HCT116 (cell line): ENCODE results near the gene KNSTRN. TPM values are rescaled to one million over a fixed set of nuclear protein-coding genes. Genes with fewer than 3 reads are reported as not detected.

Experiments
- ATAC-seq: fragments of 200-7000 bp; cut with Tn5 transposase; 2 replicates; pipeline ENCODE4 v1.9.1; 2020; ENCODE audit warnings: mild to moderate bottlenecking, moderate library complexity
- BruUV-seq: library from RNA; stranded (reverse); fragments of 400-500 nt; replicated peaks from 2 replicates; lab custom pipeline; 2021; lab: Mats Ljungman, UMichigan
- CTCF ChIA-PET: fragments of 300-600 bp; sonication (Branson Sonifier 250); formaldehyde crosslinking; loops from one replicate; lab custom pipeline; 2021; ENCODE audit warnings: antibody characterized with exemption; lab: Charles Lee
- POLR2A ChIA-PET: fragments of 300-600, 350-600 bp; sonication (Branson Sonifier 250); formaldehyde crosslinking; loops from one replicate; lab custom pipeline; 2021; ENCODE audit warnings: antibody characterized with exemption; lab: Charles Lee
- RAD21 ChIA-PET, 2 experiments: fragments of 300-600 bp; sonication (Branson Sonifier 250); formaldehyde crosslinking; loops; one replicate each; lab custom pipeline; 2023; ENCODE audit warnings: low total read pairs in 2 of 2; ENCODE audit not compliant: uncharacterized antibody in 2 of 2, unreplicated experiment in 2 of 2, low non-redundant PET in 1 of 2; lab: Charles Lee
- DNase-seq: peaks from one replicate; pipeline ENCODE4 v3.0.0-alpha.2; 2010; ENCODE audit warnings: low read depth, low spot score
- H2AFZ ChIP-seq: fragments of 200-600 bp; shearing (Covaris generic), sonication (generic); 2 replicates; pipeline ENCODE4 v1.6.1; 2017; ENCODE audit warnings: low read depth, mixed run types, mixed read lengths, antibody characterized with exemption, low read length; ENCODE audit not compliant: poor library complexity, severe bottlenecking
- H3K27ac ChIP-seq: 2 replicates; pipeline ENCODE4 v1.5.1; 2012; ENCODE audit warnings: low read depth, low read length
- H3K27me3 ChIP-seq: fragments of 200-600 bp; sonication (generic); 2 replicates; pipeline ENCODE4 v1.6.1; 2016; ENCODE audit warnings: mixed run types, low read length, mixed read lengths; ENCODE audit not compliant: insufficient read depth
- H3K36me3 ChIP-seq, 2 experiments: fragments of 200-500 bp in 1 of 2; fragments of 200-600 bp in 1 of 2; sonication (Bioruptor generic) in 1 of 2; sonication (generic) in 1 of 2; 2 replicates each; pipeline versions ENCODE4 v1.5.1 to v1.6.1; 2014 to 2016; ENCODE audit warnings: low read length in 2 of 2, inconsistent platforms in 1 of 2, mixed read lengths in 1 of 2, mixed run types in 1 of 2; ENCODE audit not compliant: insufficient read depth in 2 of 2, control insufficient read depth in 1 of 2
- H3K4me1 ChIP-seq, 2 experiments: fragments of 200-600 bp in 1 of 2; sonication (generic) in 1 of 2; 2 replicates each; pipeline versions ENCODE4 v1.5.1 to v1.6.1; 2012 to 2017; ENCODE audit warnings: low read length in 2 of 2, inconsistent platforms in 1 of 2, mild to moderate bottlenecking in 1 of 2, mixed read lengths in 1 of 2, mixed run types in 1 of 2, moderate library complexity in 1 of 2; ENCODE audit not compliant: insufficient read depth in 2 of 2, control insufficient read depth in 1 of 2
- H3K4me2 ChIP-seq: fragments of 200-600 bp; sonication (generic); 2 replicates; pipeline ENCODE4 v1.6.1; 2017; ENCODE audit warnings: mixed run types, low read length, mixed read lengths
- H3K4me3 ChIP-seq, 2 experiments: fragments of 200-600 bp in 1 of 2; sonication (generic) in 1 of 2; replicated peaks in 1 of 2; 2 replicates each; pipeline ENCODE4 v1.5.1; 2011 to 2016; ENCODE audit warnings: low read length in 2 of 2, control low read depth in 1 of 2, low read depth in 1 of 2, mild to moderate bottlenecking in 1 of 2, mixed read lengths in 1 of 2, mixed run types in 1 of 2
- H3K79me2 ChIP-seq: fragments of 200-600 bp; sonication (generic); 2 replicates; pipeline ENCODE4 v1.6.1; 2017; ENCODE audit warnings: mild to moderate bottlenecking, mixed run types, low read length, moderate library complexity, mixed read lengths; ENCODE audit not compliant: insufficient read depth
- H3K9ac ChIP-seq: fragments of 200-600 bp; sonication (generic); 2 replicates; pipeline ENCODE4 v1.6.1; 2016; ENCODE audit warnings: low read length, mixed read lengths
- H3K9me2 ChIP-seq: fragments of 200-600 bp; sonication (generic), shearing (Covaris generic); 2 replicates; pipeline ENCODE4 v1.6.1; 2017; ENCODE audit warnings: mixed run types, mild to moderate bottlenecking, moderate library complexity; ENCODE audit not compliant: insufficient read depth
- H3K9me3 ChIP-seq, 2 experiments: fragments of 200-500 bp in 1 of 2; fragments of 200-600 bp in 1 of 2; sonication (Bioruptor generic) in 1 of 2; sonication (generic) in 1 of 2; 2 replicates each; pipeline ENCODE4 v1.6.1; 2014 to 2017; ENCODE audit warnings: low read length in 2 of 2, mixed read lengths in 2 of 2, inconsistent platforms in 1 of 2, low read depth in 1 of 2, mild to moderate bottlenecking in 1 of 2, mixed run types in 1 of 2, moderate library complexity in 1 of 2; ENCODE audit not compliant: control insufficient read depth in 1 of 2, insufficient read depth in 1 of 2
- H4K20me1 ChIP-seq: fragments of 200-600 bp; sonication (generic), shearing (Covaris generic); 2 replicates; pipeline ENCODE4 v1.6.1; 2017; ENCODE audit warnings: mixed run types, mild to moderate bottlenecking, moderate library complexity; ENCODE audit not compliant: insufficient read depth
- ATF3 ChIP-seq: IDR thresholded peaks from 2 replicates; pipeline ENCODE4 v1.6.1; 2012
- CBX3 ChIP-seq: IDR thresholded peaks from 2 replicates; pipeline ENCODE4 v1.6.1; 2012; ENCODE audit warnings: low read depth
- ELF1 ChIP-seq: IDR thresholded peaks from 2 replicates; pipeline ENCODE4 v1.6.1; 2012; ENCODE audit warnings: low read depth, borderline replicate concordance
- EZH2 ChIP-seq: fragments of 200-600 bp; sonication (generic); IDR thresholded peaks from 2 replicates; pipeline ENCODE4 v1.6.1; 2017; ENCODE audit warnings: antibody characterized with exemption, mixed run types
- EZH2phosphoT487 ChIP-seq: fragments of 200-600 bp; IDR thresholded peaks from 2 replicates; pipeline ENCODE4 v1.6.1; 2018; ENCODE audit warnings: antibody characterized with exemption, borderline replicate concordance
- FOSL1 ChIP-seq: IDR thresholded peaks from 2 replicates; pipeline ENCODE4 v1.6.1; 2012; ENCODE audit warnings: low read depth
- JUND ChIP-seq: IDR thresholded peaks from 2 replicates; pipeline ENCODE4 v1.6.1; 2012
- POLR2AphosphoS5 ChIP-seq: IDR thresholded peaks from 2 replicates; pipeline ENCODE4 v1.6.1; 2011; ENCODE audit warnings: mild to moderate bottlenecking, low read depth, low read length, moderate library complexity
- RAD21 ChIP-seq: IDR thresholded peaks from 2 replicates; pipeline ENCODE4 v1.6.1; 2012; ENCODE audit warnings: low read depth, mild to moderate bottlenecking
- REST ChIP-seq: IDR thresholded peaks from 2 replicates; pipeline ENCODE4 v1.6.1; 2012; ENCODE audit warnings: low read depth
- SIN3A ChIP-seq: IDR thresholded peaks from 2 replicates; pipeline ENCODE4 v1.6.1; 2012; ENCODE audit warnings: low read depth
- SRF ChIP-seq: IDR thresholded peaks from 2 replicates; pipeline ENCODE4 v1.6.1; 2012; ENCODE audit warnings: low read depth
- TCF7L2 ChIP-seq: IDR thresholded peaks from 2 replicates; pipeline ENCODE4 v1.7.0; 2011; ENCODE audit warnings: borderline replicate concordance, inconsistent platforms; ENCODE audit not compliant: insufficient read depth, insufficient read length; ENCODE audit errors: extremely low read depth
- YY1 ChIP-seq: IDR thresholded peaks from 2 replicates; pipeline ENCODE4 v1.6.1; 2011; ENCODE audit warnings: low read length, low read depth, moderate library complexity, mild to moderate bottlenecking; ENCODE audit not compliant: insufficient replicate concordance; ENCODE audit errors: extremely low read depth
- ZNF274 ChIP-seq: fragments of 200-500 bp; sonication (Bioruptor generic); IDR thresholded peaks from 2 replicates; pipeline ENCODE4 v1.6.1; 2014; ENCODE audit warnings: mild to moderate bottlenecking, low read depth, low read length, inconsistent platforms
- intact Hi-C: fragments of 100-400 bp; cut with micrococcal nuclease; formaldehyde crosslinking; loops from 2 replicates; pipeline ENCODE4 v1.10.0; 2022
- total RNA-seq: library from RNA; stranded (reverse); gene quantifications from one replicate; pipeline ENCODE4 v1.2.1, GENCODE V29; 2021; ENCODE audit not compliant: unreplicated experiment
- TF ChIP-seq, protein P1 (sequence below): IDR thresholded peaks from 2 replicates; pipeline ENCODE4 v1.6.1; 2011; ENCODE audit warnings: mild to moderate bottlenecking, low read length, moderate library complexity; ENCODE audit not compliant: insufficient replicate concordance; ENCODE audit errors: extremely low read depth

Gene KNSTRN
- total RNA-seq, 1 experiment from 2014 or later = 84.1 TPM

GRCh38 chr15:40372981-40373380 lies 9.5 kb upstream of the KNSTRN start:
- ATAC-seq = no peak
- Histone ChIP-seq H3K36me3 (no peaks in the 10 kb centered on the region), H3K9ac (no peak overlapping the region), H3K9me2 (no peaks in the 10 kb centered on the region), H3K4me1 (peaks cover 4 to 8% of the 10 kb centered on the region in 2 experiments; a peak in 3 of 4 replicates), H3K27me3 (no peaks in the 10 kb centered on the region), H3K9me3 (no peaks in the 10 kb centered on the region), H2AFZ (no peak overlapping the region), H3K79me2 (no peaks in the 10 kb centered on the region), H3K4me2 (no peak overlapping the region), H3K27ac (no peak overlapping the region), H3K4me3 (no peak overlapping the region), H4K20me1 (no peaks in the 10 kb centered on the region)
- TF ChIP-seq POLR2AphosphoS5 (no peak), ELF1 (no peak), TCF7L2 (no peak), JUND (no peak), SRF (no peak), EZH2 (no peak), CBX3 (no peak), ZNF274 (no peak), YY1 (no peak), SIN3A (no peak)
- intact Hi-C loops = no loop called here
- RAD21 ChIA-PET = no interaction called here
- POLR2A ChIA-PET = no interaction called here
- BruUV-seq = no TSS peak
- CTCF ChIA-PET = no interaction called here
- no peak for DNase-seq

- H3K79me2 ChIP-seq = no peaks in the 10 kb centered on the region
- ChIA-PET POLR2A (interaction anchor here (0.5 kb wide), 1 partner anchor 19 kb away, joined by 3 read pairs; no protein-coding TSS in a partner anchor), RAD21 (no interaction called here)
- no peak overlapping the region for H3K27ac ChIP-seq
- no peaks in the 10 kb centered on the region for H3K27me3 ChIP-seq
- TF ChIP-seq RAD21 = no peak
- TF ChIP-seq SRF = no peak
- TF ChIP-seq FOSL1 = no peak
- TF ChIP-seq, protein P1, sequence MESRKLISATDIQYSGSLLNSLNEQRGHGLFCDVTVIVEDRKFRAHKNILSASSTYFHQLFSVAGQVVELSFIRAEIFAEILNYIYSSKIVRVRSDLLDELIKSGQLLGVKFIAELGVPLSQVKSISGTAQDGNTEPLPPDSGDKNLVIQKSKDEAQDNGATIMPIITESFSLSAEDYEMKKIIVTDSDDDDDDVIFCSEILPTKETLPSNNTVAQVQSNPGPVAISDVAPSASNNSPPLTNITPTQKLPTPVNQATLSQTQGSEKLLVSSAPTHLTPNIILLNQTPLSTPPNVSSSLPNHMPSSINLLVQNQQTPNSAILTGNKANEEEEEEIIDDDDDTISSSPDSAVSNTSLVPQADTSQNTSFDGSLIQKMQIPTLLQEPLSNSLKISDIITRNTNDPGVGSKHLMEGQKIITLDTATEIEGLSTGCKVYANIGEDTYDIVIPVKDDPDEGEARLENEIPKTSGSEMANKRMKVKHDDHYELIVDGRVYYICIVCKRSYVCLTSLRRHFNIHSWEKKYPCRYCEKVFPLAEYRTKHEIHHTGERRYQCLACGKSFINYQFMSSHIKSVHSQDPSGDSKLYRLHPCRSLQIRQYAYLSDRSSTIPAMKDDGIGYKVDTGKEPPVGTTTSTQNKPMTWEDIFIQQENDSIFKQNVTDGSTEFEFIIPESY = no peak
- TF ChIP-seq REST = no peak
- no peak for TF ChIP-seq YY1
- no peak for TF ChIP-seq JUND
- TF ChIP-seq CBX3 = no peak
- no peak for TF ChIP-seq ZNF274
- no peak for TF ChIP-seq ATF3
- TF ChIP-seq EZH2phosphoT487 = no peak
- TF ChIP-seq, all 23 proteins: peak for 0
- intact Hi-C loops = no loop called here
- DNase-seq (no peak), ATAC-seq (no peak)
- BruUV-seq = no TSS peak
- Histone ChIP-seq H3K9me3 (no peaks in the 10 kb centered on the region), H3K9me2 (no peaks in the 10 kb centered on the region), H3K9ac (no peak overlapping the region), H3K4me1 (peaks cover 11 to 27% of the 10 kb centered on the region in 2 experiments), H2AFZ (no peak overlapping the region), H3K4me3 (no peak overlapping the region), H3K4me2 (no peak overlapping the region), H4K20me1 (no peaks in the 10 kb centered on the region), H3K36me3 (no peaks in the 10 kb centered on the region)
- CTCF ChIA-PET = no interaction called here
Observed at GRCh38 chr15:40377606-40378005, 4.9 kb upstream of the KNSTRN start.
